Measurements from ENCODE around the gene WDR59.

DNA sequence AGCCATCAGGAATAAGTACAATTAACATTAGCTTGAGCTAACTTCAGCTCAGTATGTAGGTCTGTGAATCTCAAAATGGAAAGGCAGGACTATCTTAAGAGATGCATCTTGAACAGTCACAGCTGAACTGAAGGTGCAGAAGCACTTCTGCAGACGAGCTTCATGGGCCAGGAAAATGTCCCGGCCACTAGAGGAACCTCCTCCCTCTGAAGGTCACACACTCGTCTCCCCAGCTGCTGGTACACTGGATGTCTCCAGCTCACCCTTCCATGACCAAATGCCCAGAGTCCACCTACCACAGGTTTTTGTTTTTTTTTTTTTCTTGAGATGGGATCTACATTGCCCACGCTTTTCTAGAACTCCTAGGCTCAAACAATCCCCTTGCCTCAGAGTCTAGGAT, 33.2 kb downstream of the WDR59 start:
- TF ChIP-seq, protein P1, sequence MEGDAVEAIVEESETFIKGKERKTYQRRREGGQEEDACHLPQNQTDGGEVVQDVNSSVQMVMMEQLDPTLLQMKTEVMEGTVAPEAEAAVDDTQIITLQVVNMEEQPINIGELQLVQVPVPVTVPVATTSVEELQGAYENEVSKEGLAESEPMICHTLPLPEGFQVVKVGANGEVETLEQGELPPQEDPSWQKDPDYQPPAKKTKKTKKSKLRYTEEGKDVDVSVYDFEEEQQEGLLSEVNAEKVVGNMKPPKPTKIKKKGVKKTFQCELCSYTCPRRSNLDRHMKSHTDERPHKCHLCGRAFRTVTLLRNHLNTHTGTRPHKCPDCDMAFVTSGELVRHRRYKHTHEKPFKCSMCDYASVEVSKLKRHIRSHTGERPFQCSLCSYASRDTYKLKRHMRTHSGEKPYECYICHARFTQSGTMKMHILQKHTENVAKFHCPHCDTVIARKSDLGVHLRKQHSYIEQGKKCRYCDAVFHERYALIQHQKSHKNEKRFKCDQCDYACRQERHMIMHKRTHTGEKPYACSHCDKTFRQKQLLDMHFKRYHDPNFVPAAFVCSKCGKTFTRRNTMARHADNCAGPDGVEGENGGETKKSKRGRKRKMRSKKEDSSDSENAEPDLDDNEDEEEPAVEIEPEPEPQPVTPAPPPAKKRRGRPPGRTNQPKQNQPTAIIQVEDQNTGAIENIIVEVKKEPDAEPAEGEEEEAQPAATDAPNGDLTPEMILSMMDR (conservative IDR thresholded peaks at IDR 0.05; ENCODE audit: low read length), result no peak
- TF ChIP-seq EZH2phosphoT487 (IDR thresholded peaks at IDR 0.05; ENCODE audit: borderline replicate concordance), result no peak

Measured in Loucy (cell line).